HepG2 (cell line): Measurements from ENCODE around the gene LINC00237.

ENCODE experiments used
- ATF2 ChIP-seq: sonication (generic); formaldehyde crosslinking; IDR thresholded peaks from 2 replicates; pipeline ENCODE4 v1.4.0; 2020; ENCODE audit warnings: missing genetic modification reagents
- CHD4 ChIP-seq: fragments of 200-600 bp; sonication (generic); IDR thresholded peaks from 2 replicates; pipeline ENCODE4 v1.7.0; 2017; ENCODE audit warnings: mild to moderate bottlenecking, low read length, borderline replicate concordance
- KAT2B ChIP-seq: fragments of 150-350 bp; IDR thresholded peaks from 2 replicates; pipeline ENCODE4 v1.6.1; 2014; ENCODE audit warnings: low read depth, low read length, borderline replicate concordance
- KDM4B ChIP-seq: sonication (generic); formaldehyde crosslinking; IDR thresholded peaks from 2 replicates; pipeline ENCODE4 v1.4.0; 2020; ENCODE audit warnings: missing genetic modification reagents
- KDM5A ChIP-seq: fragments of 200-600 bp; sonication (generic); IDR thresholded peaks from 2 replicates; pipeline ENCODE4 v1.7.0; 2018; ENCODE audit warnings: antibody characterized with exemption, mild to moderate bottlenecking, low read length, borderline replicate concordance
- NFIC ChIP-seq: IDR thresholded peaks from 2 replicates; pipeline ENCODE4 v1.6.1; 2012; ENCODE audit warnings: mild to moderate bottlenecking, low read length, inconsistent platforms
- POLR2AphosphoS5 ChIP-seq: IDR thresholded peaks from 2 replicates; pipeline ENCODE4 v1.6.1; 2012; ENCODE audit warnings: low read depth, low read length
- ZNF12 ChIP-seq: sonication (generic); formaldehyde crosslinking; IDR thresholded peaks from 2 replicates; pipeline ENCODE4 v1.5.0; 2020; ENCODE audit warnings: missing genetic modification reagents
- ZNF280D ChIP-seq: sonication (generic); formaldehyde crosslinking; IDR thresholded peaks from 2 replicates; pipeline ENCODE4 v1.5.1; 2020; ENCODE audit warnings: mild to moderate bottlenecking, missing genetic modification reagents
- ZNF609 ChIP-seq: sonication (generic); formaldehyde crosslinking; IDR thresholded peaks from 2 replicates; pipeline ENCODE4 v1.4.0; 2020; ENCODE audit warnings: mild to moderate bottlenecking, missing genetic modification reagents, borderline replicate concordance
- ZNF7 ChIP-seq: IDR thresholded peaks from 2 replicates; pipeline ENCODE4 v1.6.1; 2016; ENCODE audit warnings: missing biosample characterization, missing genetic modification reagents
- TF ChIP-seq, protein P1 (sequence below): sonication (generic); formaldehyde crosslinking; IDR thresholded peaks from 2 replicates; pipeline ENCODE4 v1.5.0; 2020; ENCODE audit warnings: mild to moderate bottlenecking, missing genetic modification reagents, moderate library complexity
- TF ChIP-seq, protein P2 (sequence below): IDR thresholded peaks from 2 replicates; pipeline ENCODE4 v1.4.0; 2020; ENCODE audit warnings: mild to moderate bottlenecking, missing genetic modification reagents
- TF ChIP-seq, protein P3 (sequence below): sonication (generic); formaldehyde crosslinking; IDR thresholded peaks from 2 replicates; pipeline ENCODE4 v1.5.0; 2020; ENCODE audit warnings: mild to moderate bottlenecking, missing genetic modification reagents

DNA sequence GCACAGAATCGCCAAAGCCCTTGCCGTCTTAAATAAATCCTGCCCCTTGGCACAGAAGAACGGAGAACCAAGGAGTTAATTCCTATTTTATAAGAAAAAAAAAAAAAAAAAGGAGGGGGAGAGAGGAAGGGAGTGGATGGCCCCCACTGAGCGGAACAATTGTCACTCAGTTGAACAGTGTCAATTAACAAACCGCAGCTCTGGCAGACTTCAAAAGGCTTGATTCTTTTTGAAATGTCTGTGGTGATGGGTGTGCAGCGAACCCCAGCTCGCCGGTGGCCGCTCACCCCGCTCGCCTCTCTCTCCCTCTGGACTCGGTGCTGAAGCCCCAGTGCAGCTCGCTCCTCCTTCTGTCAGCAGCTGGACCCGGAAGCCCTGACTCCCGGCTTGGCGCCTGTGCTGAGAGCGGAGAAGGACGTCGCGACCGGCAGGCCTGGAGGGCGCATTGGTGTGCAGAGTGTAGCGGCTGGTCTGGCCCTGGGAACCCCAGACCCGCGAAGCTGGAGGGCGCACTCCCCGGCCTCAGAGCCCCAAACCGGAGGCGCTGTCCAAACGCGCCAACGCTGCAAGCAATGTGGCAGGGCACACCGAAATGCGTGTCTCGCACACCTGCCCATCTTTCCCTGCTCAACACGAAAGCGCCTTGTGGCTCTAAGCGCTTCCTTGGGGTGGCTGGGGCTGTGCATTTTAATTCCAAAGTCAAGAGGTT is 3.4 kb downstream of the LINC00237 start:
- TF ChIP-seq CHD4 (no peak), ZNF7 (CRISPR knock-in tag) (no peak), KDM4B (CRISPR knock-in tag) (no peak), ATF2 (CRISPR knock-in tag) (no peak), POLR2AphosphoS5 (no peak), ZNF280D (CRISPR knock-in tag) (no peak), KAT2B (no peak), ZNF609 (CRISPR knock-in tag) (no peak), ZNF12 (CRISPR knock-in tag) (no peak), KDM5A (no peak), NFIC (no peak)
- TF ChIP-seq, protein P1, sequence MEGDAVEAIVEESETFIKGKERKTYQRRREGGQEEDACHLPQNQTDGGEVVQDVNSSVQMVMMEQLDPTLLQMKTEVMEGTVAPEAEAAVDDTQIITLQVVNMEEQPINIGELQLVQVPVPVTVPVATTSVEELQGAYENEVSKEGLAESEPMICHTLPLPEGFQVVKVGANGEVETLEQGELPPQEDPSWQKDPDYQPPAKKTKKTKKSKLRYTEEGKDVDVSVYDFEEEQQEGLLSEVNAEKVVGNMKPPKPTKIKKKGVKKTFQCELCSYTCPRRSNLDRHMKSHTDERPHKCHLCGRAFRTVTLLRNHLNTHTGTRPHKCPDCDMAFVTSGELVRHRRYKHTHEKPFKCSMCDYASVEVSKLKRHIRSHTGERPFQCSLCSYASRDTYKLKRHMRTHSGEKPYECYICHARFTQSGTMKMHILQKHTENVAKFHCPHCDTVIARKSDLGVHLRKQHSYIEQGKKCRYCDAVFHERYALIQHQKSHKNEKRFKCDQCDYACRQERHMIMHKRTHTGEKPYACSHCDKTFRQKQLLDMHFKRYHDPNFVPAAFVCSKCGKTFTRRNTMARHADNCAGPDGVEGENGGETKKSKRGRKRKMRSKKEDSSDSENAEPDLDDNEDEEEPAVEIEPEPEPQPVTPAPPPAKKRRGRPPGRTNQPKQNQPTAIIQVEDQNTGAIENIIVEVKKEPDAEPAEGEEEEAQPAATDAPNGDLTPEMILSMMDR (CRISPR knock-in tag), result no peak
- TF ChIP-seq, protein P2, sequence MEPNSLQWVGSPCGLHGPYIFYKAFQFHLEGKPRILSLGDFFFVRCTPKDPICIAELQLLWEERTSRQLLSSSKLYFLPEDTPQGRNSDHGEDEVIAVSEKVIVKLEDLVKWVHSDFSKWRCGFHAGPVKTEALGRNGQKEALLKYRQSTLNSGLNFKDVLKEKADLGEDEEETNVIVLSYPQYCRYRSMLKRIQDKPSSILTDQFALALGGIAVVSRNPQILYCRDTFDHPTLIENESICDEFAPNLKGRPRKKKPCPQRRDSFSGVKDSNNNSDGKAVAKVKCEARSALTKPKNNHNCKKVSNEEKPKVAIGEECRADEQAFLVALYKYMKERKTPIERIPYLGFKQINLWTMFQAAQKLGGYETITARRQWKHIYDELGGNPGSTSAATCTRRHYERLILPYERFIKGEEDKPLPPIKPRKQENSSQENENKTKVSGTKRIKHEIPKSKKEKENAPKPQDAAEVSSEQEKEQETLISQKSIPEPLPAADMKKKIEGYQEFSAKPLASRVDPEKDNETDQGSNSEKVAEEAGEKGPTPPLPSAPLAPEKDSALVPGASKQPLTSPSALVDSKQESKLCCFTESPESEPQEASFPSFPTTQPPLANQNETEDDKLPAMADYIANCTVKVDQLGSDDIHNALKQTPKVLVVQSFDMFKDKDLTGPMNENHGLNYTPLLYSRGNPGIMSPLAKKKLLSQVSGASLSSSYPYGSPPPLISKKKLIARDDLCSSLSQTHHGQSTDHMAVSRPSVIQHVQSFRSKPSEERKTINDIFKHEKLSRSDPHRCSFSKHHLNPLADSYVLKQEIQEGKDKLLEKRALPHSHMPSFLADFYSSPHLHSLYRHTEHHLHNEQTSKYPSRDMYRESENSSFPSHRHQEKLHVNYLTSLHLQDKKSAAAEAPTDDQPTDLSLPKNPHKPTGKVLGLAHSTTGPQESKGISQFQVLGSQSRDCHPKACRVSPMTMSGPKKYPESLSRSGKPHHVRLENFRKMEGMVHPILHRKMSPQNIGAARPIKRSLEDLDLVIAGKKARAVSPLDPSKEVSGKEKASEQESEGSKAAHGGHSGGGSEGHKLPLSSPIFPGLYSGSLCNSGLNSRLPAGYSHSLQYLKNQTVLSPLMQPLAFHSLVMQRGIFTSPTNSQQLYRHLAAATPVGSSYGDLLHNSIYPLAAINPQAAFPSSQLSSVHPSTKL (CRISPR knock-in tag), result no peak
- TF ChIP-seq, protein P3, sequence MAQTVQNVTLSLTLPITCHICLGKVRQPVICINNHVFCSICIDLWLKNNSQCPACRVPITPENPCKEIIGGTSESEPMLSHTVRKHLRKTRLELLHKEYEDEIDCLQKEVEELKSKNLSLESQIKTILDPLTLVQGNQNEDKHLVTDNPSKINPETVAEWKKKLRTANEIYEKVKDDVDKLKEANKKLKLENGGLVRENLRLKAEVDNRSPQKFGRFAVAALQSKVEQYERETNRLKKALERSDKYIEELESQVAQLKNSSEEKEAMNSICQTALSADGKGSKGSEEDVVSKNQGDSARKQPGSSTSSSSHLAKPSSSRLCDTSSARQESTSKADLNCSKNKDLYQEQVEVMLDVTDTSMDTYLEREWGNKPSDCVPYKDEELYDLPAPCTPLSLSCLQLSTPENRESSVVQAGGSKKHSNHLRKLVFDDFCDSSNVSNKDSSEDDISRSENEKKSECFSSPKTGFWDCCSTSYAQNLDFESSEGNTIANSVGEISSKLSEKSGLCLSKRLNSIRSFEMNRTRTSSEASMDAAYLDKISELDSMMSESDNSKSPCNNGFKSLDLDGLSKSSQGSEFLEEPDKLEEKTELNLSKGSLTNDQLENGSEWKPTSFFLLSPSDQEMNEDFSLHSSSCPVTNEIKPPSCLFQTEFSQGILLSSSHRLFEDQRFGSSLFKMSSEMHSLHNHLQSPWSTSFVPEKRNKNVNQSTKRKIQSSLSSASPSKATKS, result no peak
